ENCODE data around the gene PTPRT.

The PTPRT gene

DNA sequence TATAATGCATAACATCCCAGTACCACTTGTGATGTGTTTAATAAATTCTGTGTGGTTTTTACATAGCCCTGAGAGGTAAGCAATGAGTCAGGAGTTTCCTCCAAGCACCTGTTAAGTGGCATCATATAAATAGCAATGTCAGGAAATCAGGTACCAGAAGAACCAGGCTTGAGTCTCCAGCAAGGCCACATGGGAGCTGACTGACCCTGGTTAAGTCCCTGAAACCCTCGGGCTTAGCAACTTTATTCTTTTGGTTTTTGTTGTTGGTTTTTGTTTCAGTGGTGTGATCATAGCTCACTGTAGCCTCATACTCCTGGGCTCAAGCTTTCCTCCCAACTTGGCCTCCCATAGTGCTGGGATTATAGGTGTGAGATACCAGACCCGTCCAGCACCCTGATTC lies 70.0 kb downstream of the PTPRT start:
- DNase-seq (ENCODE audit: low read depth in 2 of 2): no peak

DNA sequence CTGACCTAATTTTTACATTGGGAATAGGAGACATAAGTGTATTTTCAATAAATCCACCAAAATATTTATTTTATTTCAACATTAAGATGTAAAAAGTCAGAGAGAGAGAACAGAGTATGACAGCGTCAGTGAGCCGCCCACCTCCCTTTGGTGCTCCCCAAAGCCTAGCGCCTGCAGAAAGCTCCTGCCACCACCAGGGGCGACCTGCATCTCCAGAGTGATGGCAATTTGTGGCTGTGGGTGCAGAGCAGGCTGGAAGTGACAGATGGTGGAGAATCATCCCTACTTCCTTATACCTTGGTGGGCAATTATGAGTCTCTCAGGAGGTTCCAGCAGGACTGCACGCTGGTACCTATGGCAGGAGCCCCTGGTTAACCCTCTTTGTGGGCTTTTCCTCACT lies 87.3 kb downstream of the PTPRT start:
- no peak for DNase-seq (ENCODE audit: low read depth in 2 of 2)

DNA sequence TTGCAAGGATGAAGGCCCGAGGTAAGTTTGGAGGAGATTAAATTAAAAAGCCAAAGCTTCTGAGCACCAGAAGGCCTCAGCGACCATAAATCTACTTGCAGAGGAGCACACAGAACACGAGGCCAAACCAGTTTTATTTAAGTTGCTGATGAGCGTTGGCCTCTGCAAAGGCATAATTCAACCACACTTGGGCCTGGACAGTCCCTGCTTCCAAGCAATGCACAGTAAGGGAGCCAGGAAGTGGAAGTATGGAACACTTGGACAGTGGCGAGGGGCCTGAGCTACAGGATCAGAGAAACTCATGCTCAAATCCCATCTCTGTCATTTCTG lies 92.8 kb downstream of the PTPRT start:
- DNase-seq (ENCODE audit: low read depth in 2 of 2): no peak

DNA sequence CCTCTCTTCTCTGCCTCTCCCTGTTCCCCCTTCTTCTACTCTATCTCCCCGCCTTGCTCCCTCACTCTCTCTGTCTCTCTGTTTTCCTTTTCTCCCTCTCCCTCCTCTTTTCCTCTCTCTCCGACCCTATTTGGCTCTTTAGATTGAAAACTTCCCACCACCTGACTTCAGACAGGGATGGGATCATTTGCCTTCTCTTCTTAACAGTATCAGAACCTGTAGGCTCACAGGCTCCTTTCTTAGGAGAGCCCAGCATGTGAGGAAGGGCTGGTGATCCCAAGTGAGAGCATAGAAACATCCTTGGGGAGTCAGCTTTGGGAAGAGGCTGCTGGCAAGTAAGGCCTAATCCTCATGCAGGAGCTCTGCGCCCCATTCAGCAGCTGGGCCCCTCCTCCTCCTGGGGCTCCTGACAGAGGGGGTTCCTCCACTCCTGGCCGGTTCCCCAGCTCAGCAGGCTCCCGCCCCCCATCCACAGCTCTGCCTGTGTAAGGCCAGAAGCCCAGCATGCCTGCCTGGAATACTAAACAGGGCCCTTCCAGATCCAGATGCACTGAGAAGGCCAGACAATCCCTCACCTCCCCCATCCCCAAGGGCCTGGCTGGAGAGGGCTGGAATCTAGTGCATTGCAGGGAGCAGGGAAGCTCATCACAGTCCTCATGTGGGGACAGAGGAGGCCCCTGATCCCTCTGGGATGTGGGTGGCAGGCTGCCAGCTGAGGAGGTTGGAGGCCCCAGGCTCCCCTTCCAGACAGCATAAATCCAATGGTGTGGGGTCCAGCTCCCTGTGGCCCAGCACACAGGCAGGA lies 93.4 kb downstream of the PTPRT start:
- DNase-seq (ENCODE audit: low read depth in 2 of 2): no peak

DNA sequence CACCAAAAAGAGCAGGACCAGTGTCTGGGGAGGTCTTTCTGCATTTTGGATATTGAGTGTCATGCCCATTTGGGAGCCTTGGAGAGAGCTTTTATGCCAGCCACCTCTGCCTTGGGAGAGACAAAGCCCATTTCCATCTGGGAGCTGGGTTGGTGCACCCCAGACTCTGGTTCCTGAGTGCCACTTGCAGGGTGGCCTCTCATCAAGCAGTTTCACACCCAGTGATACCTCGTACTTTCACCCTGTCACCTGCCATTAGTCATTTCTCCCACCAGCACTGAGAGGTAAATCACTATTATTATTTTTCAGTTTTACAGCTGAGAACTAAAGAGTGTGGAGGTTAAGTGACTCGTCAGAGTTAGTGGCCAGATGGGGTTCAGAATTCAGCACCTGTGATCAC lies 94.7 kb downstream of the PTPRT start:
- DNase-seq (ENCODE audit: low read depth in 2 of 2): no peak

DNA sequence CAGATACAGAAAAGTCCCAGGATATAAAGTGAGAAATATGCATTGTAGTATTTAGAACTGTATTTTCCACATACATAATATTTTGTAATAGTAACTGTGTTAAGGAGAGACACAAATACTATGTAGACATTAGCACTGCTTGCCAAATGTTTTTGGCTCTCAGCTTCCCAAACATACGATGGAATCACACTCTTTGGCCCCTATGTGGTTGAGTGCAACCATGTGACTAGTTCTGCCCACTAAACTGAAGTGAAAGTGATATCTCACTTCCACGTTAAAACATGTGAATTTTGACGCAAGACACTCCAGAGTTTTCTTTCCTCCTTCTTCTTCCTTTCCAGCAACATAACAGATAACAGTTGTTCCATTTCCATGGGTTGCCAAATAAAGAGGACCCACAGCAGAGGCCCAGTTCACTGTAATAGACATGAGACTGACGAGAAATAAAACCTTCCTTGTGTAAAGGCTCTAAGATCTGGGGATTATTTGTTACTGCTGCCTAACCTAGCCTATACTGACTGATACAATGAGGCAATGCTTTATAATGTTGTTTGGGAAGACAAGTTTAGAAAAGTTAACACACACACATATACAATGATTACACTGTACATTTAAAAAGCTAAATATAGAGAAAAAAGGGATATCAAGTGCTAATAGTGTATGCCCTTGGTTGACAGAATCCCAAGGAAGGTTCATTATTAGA lies 97.2 kb downstream of the PTPRT start:
- DNase-seq (ENCODE audit: low read depth in 2 of 2): no peak

DNA sequence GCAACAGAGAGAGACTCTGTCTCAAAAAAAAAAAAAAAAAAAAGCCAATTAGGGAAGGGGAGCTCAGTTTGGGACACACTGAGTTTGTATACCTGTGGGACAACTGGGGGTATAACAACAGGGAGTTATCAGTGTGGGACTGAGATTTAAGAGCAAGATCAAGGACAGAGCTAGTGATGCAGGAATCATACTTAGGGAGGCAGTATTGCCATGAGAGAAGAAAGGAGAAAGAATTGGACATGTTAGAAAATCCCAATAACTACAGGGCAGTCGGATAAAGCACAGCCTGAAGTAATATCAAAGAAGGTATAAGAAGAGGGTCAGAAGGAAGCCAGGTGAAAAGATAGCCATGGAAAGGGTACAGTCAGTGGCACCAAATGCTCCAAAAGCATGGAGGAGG lies 121.2 kb downstream of the PTPRT start:
- no peak for DNase-seq (ENCODE audit: low read depth in 2 of 2)

DNA sequence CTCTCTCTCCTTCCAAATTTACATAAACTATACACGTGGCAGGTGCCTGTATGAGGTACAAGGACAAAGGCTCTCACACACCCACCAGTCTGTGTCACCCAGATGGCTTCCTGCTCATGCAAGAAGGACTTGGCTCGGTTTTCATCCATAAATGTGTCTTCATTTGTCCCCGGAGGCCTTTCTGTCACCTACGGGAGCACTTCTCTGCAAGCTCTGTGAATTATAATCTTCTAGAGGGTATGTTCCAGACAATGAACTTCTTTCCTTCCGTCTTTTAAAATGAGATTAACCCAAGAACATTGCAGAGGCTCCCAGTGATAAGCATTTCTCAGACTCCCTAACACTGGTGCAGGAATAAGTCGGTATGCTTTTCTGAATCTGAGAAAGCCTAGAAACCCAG lies 123.6 kb downstream of the PTPRT start:
- no peak for DNase-seq (ENCODE audit: low read depth in 2 of 2)

DNA sequence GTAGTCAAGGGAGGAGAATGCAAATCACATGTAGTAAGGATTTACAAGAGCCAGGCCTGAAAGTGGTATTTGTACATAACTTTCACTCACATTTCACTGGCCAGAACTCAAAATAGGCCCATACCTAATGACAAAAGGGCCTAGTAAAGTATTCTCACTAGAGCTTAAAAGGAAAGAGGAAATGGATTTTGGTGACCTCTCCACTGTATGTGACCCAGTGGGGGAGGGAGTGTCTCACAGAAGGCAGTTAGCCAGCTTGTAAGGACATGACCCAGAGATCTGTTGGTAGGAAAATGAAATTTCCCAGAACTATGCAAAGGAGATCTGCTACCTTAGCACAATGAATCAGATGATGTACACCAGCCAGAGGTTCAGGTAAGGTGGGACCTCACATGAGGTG lies 124.4 kb downstream of the PTPRT start:
- no peak for DNase-seq (ENCODE audit: low read depth in 2 of 2)

DNA sequence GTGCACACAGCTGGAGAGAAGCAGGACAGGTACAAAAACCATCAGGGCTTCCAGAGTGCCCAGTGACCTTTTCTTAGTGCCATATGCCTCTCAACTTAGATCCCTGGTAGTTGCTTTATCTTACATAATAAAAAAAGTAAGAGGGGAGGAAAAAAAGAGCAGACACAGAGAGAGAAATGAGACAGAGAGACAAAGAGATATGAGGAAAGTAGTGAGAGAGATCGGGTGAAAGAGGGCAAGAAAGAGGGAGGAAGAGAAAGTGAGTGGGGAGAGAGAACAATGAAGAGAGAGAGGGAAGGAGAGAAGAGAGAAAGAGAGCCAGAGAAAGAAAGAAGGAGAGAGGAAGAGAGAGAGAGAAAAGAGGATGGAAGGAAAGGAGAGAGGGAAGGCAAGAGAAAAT lies 131.6 kb downstream of the PTPRT start:
- no peak for DNase-seq (ENCODE audit: low read depth in 2 of 2)

DNA sequence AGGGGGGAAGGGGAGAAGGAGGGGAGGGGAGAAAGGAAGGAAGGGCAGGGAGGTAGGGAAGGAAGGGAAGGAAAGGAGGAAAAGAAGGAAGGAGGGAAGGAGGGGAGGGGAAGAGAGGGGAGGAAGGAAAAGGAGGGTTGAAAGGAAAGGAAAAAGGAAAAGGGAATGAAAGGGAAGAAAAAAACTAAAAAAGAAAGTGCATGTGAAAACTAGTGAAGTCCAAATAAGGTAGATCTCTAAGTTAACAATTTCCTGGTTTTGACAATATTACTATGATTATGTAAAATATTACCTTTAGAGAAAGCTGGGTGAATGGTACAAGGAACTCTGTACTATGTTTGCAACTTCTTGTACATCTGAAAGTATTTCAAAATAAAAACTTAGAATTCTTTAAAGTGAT lies 132.4 kb downstream of the PTPRT start:
- DNase-seq (ENCODE audit: low read depth in 2 of 2): no peak

DNA sequence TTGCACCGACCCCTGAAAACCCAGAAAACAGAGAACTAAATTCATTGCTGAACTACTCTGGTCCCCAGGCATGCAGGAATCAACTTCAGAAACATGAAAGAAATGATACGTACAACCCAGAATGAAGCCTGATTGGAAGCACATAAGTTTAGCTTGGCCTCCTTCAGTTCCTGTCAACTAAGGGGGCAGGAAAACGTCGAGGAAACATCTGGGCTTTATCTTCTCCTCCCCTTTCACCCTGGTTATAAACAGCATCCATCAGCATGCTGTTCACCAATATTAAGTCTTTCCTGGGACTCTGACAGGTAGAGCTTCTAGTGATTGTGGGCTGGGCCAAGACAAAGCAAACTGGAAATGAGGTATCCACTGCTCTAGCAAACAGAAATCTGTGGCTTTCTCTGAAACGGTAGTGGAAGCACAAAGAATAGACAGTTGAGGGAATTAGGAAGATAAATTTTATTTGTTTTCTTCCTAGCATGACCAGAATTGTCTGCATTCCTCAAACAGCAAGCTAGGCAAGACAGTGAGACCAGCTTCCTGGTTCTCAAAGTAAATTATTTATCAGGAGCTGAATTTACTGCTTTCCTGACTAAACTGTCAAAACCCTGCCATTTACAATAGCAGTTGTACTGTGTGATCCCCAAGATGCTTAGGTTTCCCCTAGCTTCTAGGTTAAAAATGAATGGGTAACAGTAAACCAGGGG lies 134.4 kb downstream of the PTPRT start:
- no peak for DNase-seq (ENCODE audit: low read depth in 2 of 2)

DNA sequence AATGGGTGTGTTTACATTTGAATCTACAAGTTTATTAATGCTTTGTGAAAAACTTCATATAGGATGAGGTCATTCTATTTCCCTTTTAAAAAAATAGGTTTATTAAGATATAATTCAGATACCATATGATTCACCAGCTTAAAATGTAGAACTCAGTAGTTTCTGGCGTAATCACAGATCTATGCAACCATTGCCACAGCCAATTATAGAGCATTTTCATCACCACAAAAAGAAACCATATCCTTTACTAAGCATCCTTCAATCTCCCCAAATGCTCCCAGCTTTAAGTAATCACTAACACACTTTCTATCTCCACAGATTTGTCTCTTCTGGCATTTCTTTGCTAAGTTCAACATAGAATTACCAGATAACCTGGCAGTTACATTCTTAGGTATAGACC lies 137.2 kb downstream of the PTPRT start:
- DNase-seq (ENCODE audit: low read depth in 2 of 2): no peak

DNA sequence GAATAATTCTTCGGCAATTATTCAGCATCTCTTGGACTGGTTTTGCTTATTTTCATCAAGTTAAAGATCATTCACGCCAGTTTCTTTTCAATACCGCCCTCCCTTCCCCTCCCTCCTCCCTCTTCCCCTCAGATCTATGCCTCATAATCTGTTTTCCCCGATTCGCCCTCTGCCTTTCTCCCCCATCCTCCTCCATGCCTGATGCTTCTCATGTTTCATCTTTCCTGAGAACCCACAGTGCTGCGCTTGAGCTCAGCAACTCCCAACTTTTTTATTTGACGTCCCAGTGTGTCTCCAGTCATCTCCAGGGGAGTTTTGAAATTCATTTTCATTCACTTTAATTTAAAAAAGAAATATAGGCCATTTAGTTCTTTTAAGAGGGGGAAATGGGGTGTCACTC lies 142.7 kb downstream of the PTPRT start:
- no peak for DNase-seq (ENCODE audit: low read depth in 2 of 2)

DNA sequence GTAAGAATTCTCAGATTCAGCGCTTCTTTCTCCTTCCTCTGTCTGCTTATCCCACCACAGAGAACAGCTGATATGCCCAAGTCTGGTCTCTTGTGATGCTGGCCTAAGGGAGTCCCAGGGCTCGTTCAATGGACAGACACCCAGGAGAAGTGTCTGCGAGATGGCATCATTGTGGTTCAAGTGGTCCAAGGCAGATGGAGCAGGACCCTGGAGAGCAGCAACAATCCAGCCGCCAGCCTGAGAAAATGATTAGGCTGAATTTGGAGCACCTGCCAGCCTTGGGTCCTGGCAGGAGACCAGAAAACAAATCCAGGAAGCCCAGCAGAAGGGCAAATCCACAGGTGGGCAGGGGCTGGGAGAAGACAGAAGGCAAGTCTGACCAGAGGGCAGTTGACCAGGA lies 145.8 kb downstream of the PTPRT start:
- no peak for DNase-seq (ENCODE audit: low read depth in 2 of 2)

DNA sequence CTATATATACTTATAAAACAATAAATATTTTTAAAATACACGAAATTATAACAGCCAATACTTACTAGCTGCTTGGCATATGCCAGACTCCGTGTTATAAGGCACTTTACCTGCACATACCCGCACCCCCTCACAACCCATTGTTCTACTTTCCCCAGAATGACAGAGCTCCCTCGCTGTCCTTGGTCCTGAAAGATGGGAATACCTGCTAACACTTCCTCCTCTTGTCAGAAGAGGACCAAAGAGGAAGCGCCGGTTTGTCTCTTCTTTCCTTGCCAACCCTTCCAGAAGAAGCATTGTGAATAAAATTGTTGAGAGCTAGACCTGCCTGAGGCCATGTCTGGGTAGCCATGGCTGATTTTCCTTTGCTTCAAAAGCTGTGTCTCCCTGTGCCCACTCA lies 149.3 kb downstream of the PTPRT start:
- no peak for DNase-seq (ENCODE audit: low read depth in 2 of 2)

DNA sequence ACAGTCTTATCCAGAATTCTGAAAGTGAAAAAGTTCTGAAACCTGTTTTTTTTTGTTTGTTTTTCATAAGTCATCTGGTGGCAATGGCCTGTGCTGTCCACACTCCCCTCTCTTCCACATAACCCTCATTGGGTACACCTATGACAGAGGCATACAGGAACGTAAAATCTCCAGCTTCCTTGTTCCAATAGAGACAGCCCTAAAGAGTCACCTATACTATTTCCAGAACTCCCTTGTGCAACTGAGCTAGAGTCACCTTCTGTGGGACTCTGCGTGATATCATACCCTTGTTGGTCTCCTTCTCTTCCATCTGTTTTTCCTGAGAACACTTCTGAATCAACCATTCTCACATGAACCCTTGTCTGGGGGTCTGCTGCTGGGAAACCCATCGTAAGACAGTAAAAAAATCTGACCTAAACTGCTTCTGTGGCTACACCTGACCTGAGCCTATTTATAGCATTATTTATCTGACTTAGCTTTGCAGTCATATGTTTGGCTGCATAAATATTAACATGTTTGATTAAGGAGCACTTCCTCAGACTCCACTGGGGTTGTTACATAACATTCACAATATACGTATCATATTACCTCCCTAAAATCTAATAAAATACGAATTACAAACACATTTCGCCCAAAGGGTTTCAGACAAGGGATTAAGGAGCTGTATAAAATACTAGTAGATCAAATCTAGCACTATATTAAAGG lies 151.9 kb downstream of the PTPRT start:
- DNase-seq (ENCODE audit: low read depth in 2 of 2): no peak

DNA sequence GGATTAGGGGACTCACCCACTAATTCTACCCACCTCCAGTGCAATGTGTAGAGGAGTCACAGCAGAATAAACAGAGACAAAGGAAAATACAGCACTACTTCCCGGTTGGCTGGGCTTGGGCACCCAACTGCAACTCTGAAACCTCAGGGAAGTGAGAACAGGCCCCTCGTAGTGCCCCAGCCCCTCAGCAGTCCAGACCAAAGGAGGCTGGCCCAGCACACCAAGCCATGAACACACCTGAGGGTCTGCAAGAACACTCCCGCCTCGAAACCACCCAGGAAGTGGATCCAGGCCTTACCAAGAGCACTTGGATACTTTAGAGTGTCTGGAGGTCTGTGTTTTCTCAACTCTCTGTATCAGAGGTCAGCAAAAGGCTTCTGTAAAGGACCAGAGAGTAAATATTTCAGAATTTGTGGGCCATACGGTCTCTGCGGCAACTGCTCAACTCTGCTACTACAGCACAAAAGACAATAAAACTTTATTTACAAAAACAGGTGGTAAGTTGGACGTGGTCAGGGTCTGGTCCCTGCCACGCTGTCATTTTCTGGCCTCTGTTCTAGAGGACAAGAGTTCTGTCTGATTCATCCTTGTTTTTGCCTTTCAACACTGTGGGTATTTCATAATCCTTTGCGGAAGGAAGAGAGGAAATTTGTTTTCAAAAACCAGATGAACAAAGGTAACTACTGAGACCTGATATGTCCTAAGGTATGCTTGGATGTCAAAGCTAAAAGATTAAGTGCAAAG lies 154.6 kb downstream of the PTPRT start:
- DNase-seq (ENCODE audit: low read depth in 2 of 2): no peak

DNA sequence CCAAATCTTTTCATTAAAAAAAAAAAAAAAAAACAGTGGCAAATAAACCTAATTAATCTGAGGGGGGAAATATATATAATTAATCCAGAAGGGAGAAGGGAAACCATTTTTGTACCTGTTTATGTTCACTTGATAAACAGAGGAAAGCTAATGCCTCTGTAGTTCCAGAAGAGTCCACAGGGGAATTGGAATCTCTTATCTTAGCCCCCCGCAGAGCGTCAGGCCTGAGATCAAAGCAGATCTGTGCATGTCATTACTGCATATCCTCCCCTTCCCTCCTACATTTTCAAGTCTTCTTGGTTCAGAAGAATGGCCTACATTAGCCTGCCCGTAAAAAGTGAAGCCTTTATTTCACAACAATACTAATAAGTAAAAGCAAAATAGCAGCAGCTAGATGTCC lies 157.2 kb downstream of the PTPRT start:
- no peak for DNase-seq (ENCODE audit: low read depth in 2 of 2)

DNA sequence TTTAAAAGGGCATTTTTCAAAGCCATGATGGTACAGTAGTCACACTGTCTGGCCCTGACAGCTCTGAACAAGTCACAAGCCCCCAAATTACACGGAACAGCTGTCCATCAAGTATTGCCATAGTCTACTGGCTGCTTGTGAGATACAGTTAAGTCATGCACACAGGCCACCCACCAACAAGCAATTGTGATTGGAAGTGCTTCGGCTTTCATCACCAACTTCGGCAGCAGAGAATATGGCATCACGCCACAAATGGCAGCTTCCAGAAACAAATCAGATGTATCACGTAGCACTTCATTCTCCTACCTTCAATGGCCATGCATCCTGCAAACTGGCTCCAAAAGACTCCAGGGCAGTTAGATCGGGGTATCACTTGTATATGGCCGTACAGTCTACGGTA lies 160.5 kb downstream of the PTPRT start:
- no peak for DNase-seq (ENCODE audit: low read depth in 2 of 2)

DNA sequence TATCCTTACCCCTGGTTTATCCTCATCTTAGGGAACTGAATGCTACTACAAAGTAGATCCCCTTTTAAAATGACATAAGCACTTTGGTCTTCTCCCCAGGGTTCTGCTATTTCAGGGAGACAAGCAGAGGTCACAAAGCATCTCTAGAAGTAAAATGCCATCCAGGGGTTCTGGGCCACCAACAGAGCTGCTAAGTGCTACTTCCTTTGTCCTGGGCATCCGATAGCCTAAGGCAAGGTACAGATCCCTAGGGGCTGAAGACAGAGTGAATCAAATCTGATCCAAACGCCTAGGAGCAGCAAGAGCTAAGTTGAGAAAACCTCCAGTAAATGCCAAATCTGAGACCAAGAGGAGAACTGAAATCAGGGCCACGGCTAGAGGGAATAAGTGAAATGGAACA lies 161.2 kb downstream of the PTPRT start:
- DNase-seq (ENCODE audit: low read depth in 2 of 2): no peak

DNA sequence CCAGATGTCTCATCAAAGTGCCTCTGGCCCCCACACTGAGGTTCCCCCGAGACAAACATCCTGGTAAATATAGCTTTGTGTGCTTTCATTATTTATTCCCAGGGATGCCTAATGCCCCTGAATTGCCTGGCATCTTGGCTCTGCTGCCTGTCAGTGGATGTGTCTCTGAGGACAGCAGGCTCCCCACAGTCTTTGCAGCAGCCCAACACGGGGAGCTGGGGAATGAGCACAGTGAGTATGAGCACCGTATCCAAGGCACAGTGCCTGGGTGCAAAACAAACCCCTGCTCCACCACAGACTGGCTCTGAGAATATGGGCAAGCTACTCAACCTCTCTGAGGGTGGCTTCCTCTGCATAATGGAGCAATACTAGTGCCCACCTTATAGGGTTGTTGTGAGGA lies 165.9 kb downstream of the PTPRT start:
- no peak for DNase-seq (ENCODE audit: low read depth in 2 of 2)

Data from fibroblast of skin of left quadriceps (primary cell).